Pancreas (tissue), 10 donors: Measurements from ENCODE around the gene SLC39A11. TPM values are rescaled to one million over a fixed set of nuclear protein-coding genes. Genes with fewer than 3 reads are reported as not detected.
A peak's percentile ranks its signal among the peaks of the same experiment; 100 is the strongest.

Experiments
- ATAC-seq, 4 donors: fragments of 200-7000 bp; cut with Tn5 transposase; one replicate each; pipeline versions ENCODE4 v1.8.0 to v1.9.1; 2020; ENCODE audit warnings: mild to moderate bottlenecking in 4 of 4, moderate library complexity in 4 of 4
- DNase-seq, 6 donors: peaks; one replicate each; pipeline ENCODE4 v3.0.0-alpha.2; 2020
- FAIRE-seq: peaks from 2 replicates; lab custom pipeline; 2012; peaks lifted over from hg19 to GRCh38; lab: Jason Lieb, UNC
- H3K27ac ChIP-seq, 4 donors: fragments of 200-600 bp; sonication (generic); 1 replicate in 3 of 4; 2 replicates in 1 of 4; pipeline versions ENCODE4 v1.5.0 to v1.8.0; 2020
- H3K27me3 ChIP-seq, 4 donors: fragments of 200-600 bp; one replicate each; pipeline ENCODE4 v1.8.0; 2021
- H3K36me3 ChIP-seq, 3 donors: fragments of 200-600 bp; sonication (generic) in 1 of 3; one replicate each; pipeline versions ENCODE4 v1.5.0 to v1.8.0; 2020 to 2021
- H3K4me1 ChIP-seq, 3 donors: fragments of 200-600 bp; one replicate each; pipeline ENCODE4 v1.8.0; 2021
- H3K4me3 ChIP-seq, 4 donors: fragments of 200-600 bp; sonication (generic) in 2 of 4; one replicate each; pipeline versions ENCODE4 v1.5.0 to v1.8.0; 2020 to 2021
- H3K9me3 ChIP-seq, 4 donors: fragments of 200-600 bp; one replicate each; pipeline ENCODE4 v1.8.0; 2021
- WGBS, 2 donors: extraction: QIAGEN DNeasy Blood & Tissue Kit; methylation state at CpG; one replicate each; pipeline ENCODE4 v1.1.7; 2013; 5-methylcytosine and 5-hydroxymethylcytosine counted together
- intact Hi-C, 3 donors: fragments of 100-400 bp; cut with DNase I; formaldehyde crosslinking; loops; one replicate each; pipeline versions ENCODE4 v1.11.1 to v1.14.2; 2022
- polyA plus RNA-seq, 2 donors: library from polyadenylated mRNA; stranded (reverse); fragments of 200-250 nt; gene quantifications; one replicate each; pipeline ENCODE4 v1.2.3, GENCODE V29; 2013
- total RNA-seq, 6 donors: library from RNA; stranded (reverse); fragmentation: NEBNext Ultra II Directional in 4 of 6; extraction: Animal tissue kit (Norgen Biotek cat#: 25700) in 4 of 6; gene quantifications; one replicate each; pipeline versions ENCODE4 v1.2.1 to v1.2.4, GENCODE V29; 2021 to 2023
- TF ChIP-seq, protein P1 (sequence below), 4 donors: fragments of 200-600 bp; sonication (generic) in 3 of 4; IDR thresholded peaks; one replicate each; pipeline versions ENCODE4 v1.5.0 to v1.8.0; 2021; ENCODE audit warnings: antibody characterized with exemption in 4 of 4
- donor health status: healthy with polysubstance abuse.
- donor health status: DM: no; HTN: no; CAD: no; lungs with moderate emphysema.
- donor health status: DM: no; HTN: no; CAD: no.
- donor health status: control.
- donor health status: control.
- donor health status: Bipolar disorder and iron deficiency.
- donor health status: DM: yes; HTN: yes; CAD: no.
- donor health status: DM: no; HTN: no; CAD: no.
- donor health status: DM: no; HTN: no; CAD: no.
- donor health status: DM: yes; HTN: yes; CAD: no.

The SLC39A11 gene
- total and polyA plus RNA-seq, 8 donors: 7.9 to 32.9 (median 19.9) TPM

DNA sequence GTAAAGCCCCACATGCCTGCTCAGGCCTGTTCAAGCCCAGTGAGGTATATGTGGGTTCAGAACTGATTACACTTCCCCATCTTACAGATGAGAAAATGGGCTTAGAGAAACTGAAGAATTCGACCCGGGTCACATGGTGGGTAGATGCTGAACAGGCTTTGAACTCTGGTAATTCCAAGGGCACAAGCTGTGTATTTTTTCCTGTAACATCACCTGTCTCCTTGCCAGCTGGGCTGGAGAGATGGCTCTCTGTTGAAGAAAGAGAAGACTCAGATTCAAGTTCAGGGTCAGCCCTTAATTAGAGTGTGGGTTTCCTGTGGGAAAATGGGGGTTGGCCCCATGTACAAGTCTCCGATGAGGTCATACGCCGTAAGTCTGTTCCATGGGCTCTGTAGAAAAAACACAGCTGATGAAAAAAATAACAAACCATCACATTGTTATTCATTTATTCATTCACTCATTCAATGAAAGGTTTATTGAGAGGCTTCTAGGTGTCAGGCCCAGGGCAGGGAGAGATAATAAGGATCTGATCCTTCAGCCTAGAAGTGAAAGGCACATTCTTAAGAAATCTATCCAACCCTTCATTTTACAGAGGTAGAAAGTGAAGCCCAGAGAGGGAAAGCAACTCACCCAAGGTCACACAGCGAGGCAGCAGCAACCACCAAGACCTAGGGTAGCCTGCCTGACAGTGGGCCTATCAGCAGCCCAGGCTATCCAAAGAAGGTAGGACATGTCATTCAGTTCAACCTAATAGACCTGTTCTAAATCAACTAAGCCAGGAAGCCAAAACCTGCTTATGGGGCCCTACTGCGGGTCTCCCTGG is 488.9 kb downstream of the SLC39A11 start:
- WGBS, 2 donors: 84 to 85% methylated on average over 7 of the region's 7 CpGs
- peaks cover 0 to 3% (median 0%) of the 10 kb centered on the region in 3 donors for H3K4me1 ChIP-seq
- H3K27me3 ChIP-seq: no peaks in the 10 kb centered on the region
- no peaks in the 10 kb centered on the region for H3K36me3 ChIP-seq
- TF ChIP-seq, protein P1, sequence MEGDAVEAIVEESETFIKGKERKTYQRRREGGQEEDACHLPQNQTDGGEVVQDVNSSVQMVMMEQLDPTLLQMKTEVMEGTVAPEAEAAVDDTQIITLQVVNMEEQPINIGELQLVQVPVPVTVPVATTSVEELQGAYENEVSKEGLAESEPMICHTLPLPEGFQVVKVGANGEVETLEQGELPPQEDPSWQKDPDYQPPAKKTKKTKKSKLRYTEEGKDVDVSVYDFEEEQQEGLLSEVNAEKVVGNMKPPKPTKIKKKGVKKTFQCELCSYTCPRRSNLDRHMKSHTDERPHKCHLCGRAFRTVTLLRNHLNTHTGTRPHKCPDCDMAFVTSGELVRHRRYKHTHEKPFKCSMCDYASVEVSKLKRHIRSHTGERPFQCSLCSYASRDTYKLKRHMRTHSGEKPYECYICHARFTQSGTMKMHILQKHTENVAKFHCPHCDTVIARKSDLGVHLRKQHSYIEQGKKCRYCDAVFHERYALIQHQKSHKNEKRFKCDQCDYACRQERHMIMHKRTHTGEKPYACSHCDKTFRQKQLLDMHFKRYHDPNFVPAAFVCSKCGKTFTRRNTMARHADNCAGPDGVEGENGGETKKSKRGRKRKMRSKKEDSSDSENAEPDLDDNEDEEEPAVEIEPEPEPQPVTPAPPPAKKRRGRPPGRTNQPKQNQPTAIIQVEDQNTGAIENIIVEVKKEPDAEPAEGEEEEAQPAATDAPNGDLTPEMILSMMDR (IDR thresholded peaks at IDR 0.05): no peak
- H3K27ac ChIP-seq: peak overlapping the region; percentile 36 to 73 (median 40)
- DNase-seq (no peak), ATAC-seq (peak in 1 of 4 donors; percentile 22), FAIRE-seq (no peak)
- intact Hi-C loops: no loop called here
- H3K4me3 ChIP-seq: no peak overlapping the region
- no peaks in the 10 kb centered on the region for H3K9me3 ChIP-seq

GRCh38 chr17:72602517-72603419 is 489.7 kb downstream of the SLC39A11 start:
- peak in 4 of 6 donors; percentile 45 to 60 (median 50) for DNase-seq
- Histone ChIP-seq H3K4me1 (peaks cover 0 to 3% (median 0%) of the 10 kb centered on the region in 3 donors), H3K27ac (peak overlapping the region; percentile 36 to 73 (median 40)), H3K27me3 (no peaks in the 10 kb centered on the region), H3K4me3 (no peak overlapping the region), H3K36me3 (no peaks in the 10 kb centered on the region), H3K9me3 (no peaks in the 10 kb centered on the region)
- 48 to 54% methylated on average over 12 of the region's 12 CpGs for WGBS, 2 donors
- FAIRE-seq: no peak
- intact Hi-C loops: no loop called here
- TF ChIP-seq, protein P1 (IDR thresholded peaks at IDR 0.05): no peak
- peak; percentile 80 to 88 (median 86) for ATAC-seq

DNA sequence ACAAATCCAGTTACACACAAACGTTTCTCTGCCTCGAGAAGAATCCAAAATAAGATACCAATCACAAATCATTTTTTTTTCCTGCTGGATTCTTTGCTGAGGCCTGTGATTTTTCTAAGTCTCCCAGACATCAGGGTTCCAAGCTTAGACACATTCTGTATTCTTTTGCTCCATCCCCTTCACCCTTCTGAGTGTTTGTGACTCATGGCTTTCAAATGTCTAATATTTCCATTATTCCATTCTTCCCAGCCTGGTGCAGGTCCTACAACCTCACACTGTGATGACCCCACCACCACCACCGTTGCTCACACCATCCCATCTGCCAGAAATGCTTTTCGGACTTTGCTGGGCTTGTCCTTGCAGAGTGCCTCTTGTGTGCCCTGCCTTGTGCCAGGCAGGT is 491.6 kb downstream of the SLC39A11 start:
- FAIRE-seq: no peak
- 51 to 66% methylated on average over 4 of the region's 4 CpGs for WGBS, 2 donors

DNA sequence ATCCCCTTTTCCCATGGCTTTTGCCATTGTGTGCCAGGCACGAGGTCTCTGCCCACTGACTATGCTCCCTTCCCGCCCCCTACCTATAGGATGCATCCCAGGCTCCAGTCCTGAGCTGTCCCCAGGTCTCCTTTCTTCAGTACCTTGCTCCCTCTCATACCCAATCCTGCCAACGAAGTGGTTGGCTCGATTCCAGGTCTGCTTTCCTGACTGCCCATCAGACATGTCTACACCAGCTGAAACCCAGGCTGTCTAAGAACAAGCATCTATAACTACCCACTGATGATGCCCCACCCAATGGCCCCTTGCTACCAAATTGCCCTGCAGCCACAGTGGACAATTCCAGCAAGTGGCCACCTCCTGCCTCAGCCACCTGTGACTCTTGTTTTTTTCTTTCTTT is 492.6 kb downstream of the SLC39A11 start:
- intact Hi-C loops: no loop called here
- DNase-seq: no peak
- Histone ChIP-seq H3K27ac (no peak overlapping the region), H3K4me1 (peaks cover 0 to 3% (median 0%) of the 10 kb centered on the region in 3 donors), H3K27me3 (no peaks in the 10 kb centered on the region), H3K9me3 (no peaks in the 10 kb centered on the region), H3K36me3 (no peaks in the 10 kb centered on the region), H3K4me3 (no peak overlapping the region)
- FAIRE-seq: no peak
- WGBS, 2 donors: 44 to 54% methylated on average over 4 of the region's 4 CpGs
- TF ChIP-seq, protein P1 (IDR thresholded peaks at IDR 0.05): no peak
- ATAC-seq: no peak

More for the DNA sequence above, 491.6 kb downstream of the SLC39A11 start:
- H3K36me3 ChIP-seq: no peaks in the 10 kb centered on the region
- DNase-seq: no peak
- ATAC-seq: no peak
- intact Hi-C loops: no loop called here
- H3K27me3 ChIP-seq: no peaks in the 10 kb centered on the region
- no peak overlapping the region for H3K4me3 ChIP-seq
- no peaks in the 10 kb centered on the region for H3K9me3 ChIP-seq
- H3K27ac ChIP-seq: no peak overlapping the region
- peaks cover 0 to 3% (median 0%) of the 10 kb centered on the region in 3 donors for H3K4me1 ChIP-seq
- TF ChIP-seq, protein P1 (IDR thresholded peaks at IDR 0.05): no peak
